ENCODE results near the gene TRIM69.

Gene TRIM69

GRCh38 chr15:44811337-44811736 lies 75.0 kb downstream of the TRIM69 start:
- DNase-seq: no peak

- DNase-seq: no peak
Observed at GRCh38 chr15:44812029-44812517, 75.7 kb downstream of the TRIM69 start.

GRCh38 chr15:44813231-44813630 lies 76.9 kb downstream of the TRIM69 start:
- no peak for DNase-seq

Data from MV-4-11 (cell line).